ENCODE measurements around the gene DPP6. TPM values are rescaled to one million over a fixed set of nuclear protein-coding genes. Genes with fewer than 3 reads are reported as not detected.
A peak's percentile ranks its signal among the peaks of the same experiment; 100 is the strongest.

Gene DPP6
- total and polyA plus RNA-seq, 5 donors, result 0.07 to 0.35 (median 0.11) TPM; not detected in 2

GRCh38 chr7:154899862-154900261 is 847.7 kb downstream of the DPP6 start:
- intact Hi-C loops (cut with DNase I), result no loop called here
- Histone ChIP-seq H3K4me1 (ENCODE audit: control insufficient read depth, insufficient read depth, low read length) (no peaks in the 10 kb centered on the region), H3K9me3 (ENCODE audit: control insufficient read depth, low read length) (no peaks in the 10 kb centered on the region), H3K4me3 (ENCODE audit: low read length) (no peak overlapping the region), H3K27me3 (ENCODE audit: control insufficient read depth, insufficient read depth) (no peaks in the 10 kb centered on the region), H3K27ac (ENCODE audit: low read length) (no peak overlapping the region)
- DNase-seq, result no peak
- ATAC-seq, result no peak
- 64% methylated on average over 5 of the region's 5 CpGs for WGBS

DNA sequence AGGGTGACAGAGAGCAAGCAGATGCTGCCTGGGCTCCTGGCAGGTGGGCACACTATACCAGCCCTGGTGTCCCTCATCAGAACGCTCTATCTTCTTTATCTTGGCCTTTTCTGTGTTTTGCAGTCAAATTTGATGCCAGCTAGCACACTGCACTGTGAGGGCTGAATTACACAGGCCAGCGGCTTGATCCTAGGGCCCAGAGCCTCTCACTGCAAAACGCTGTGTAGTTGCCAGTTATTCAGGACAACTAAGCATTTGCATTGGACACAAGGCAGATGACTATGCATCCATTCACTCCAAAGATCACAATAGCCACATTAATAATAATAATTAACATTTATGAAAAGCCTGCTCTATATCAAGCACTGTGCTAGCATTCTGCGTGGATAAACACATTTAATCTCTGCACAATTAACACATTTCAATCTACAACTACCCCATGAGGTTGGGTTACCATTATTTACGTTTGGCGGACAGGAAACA is 850.4 kb downstream of the DPP6 start:
- ATAC-seq (no peak), DNase-seq (no peak)
- Histone ChIP-seq H3K27ac (ENCODE audit: low read length) (no peak overlapping the region), H3K27me3 (ENCODE audit: control insufficient read depth, insufficient read depth) (no peaks in the 10 kb centered on the region), H3K9me3 (ENCODE audit: control insufficient read depth, low read length) (no peaks in the 10 kb centered on the region), H3K4me1 (ENCODE audit: control insufficient read depth, insufficient read depth, low read length) (no peaks in the 10 kb centered on the region), H3K4me3 (ENCODE audit: low read length) (no peak overlapping the region)
- intact Hi-C loops (cut with DNase I), result no loop called here
- 70% methylated on average over 6 of the region's 6 CpGs for WGBS

DNA sequence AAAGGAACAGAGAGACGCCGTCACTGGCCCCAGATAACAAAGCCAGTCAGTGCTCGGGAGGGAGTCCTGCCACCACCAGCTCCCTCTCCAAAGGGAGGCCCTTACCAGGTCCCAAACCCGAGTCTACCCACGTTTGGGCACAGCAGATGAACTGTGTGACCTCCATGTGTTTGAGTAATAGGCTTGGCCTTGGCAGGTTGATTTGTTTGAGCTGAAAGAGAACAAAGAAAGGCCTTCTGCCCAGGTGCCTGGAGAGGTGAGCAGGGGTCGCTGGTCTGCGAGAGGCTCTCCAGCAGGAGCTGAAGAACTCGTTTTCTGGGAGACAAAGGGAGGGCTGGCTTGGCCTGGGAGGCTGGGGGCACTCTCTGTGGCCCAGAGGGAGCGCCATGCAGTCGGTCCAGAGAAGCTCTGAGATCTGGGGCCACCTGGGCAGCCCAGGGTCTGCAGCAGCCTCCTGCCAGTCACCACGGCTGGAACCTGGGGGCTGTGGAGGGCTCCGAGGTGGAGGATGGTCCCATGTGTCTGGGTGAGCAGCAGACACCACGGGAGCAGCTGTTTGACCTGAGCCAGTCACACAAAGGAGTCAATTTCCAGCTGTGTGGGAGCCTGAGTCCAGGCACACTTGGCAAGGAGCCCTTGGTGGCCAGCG is 851.0 kb downstream of the DPP6 start:
- 50% methylated on average over 14 of the region's 14 CpGs for WGBS
- no peak overlapping the region for H3K27ac ChIP-seq (ENCODE audit: low read length)
- no peak overlapping the region for H3K4me3 ChIP-seq (ENCODE audit: low read length)
- no peaks in the 10 kb centered on the region for H3K9me3 ChIP-seq (ENCODE audit: control insufficient read depth, low read length)
- ATAC-seq (no peak), DNase-seq (no peak)
- H3K27me3 ChIP-seq (ENCODE audit: control insufficient read depth, insufficient read depth), result no peaks in the 10 kb centered on the region
- intact Hi-C loops (cut with DNase I), result no loop called here
- no peaks in the 10 kb centered on the region for H3K4me1 ChIP-seq (ENCODE audit: control insufficient read depth, insufficient read depth, low read length)

- no peak overlapping the region for H3K4me3 ChIP-seq (ENCODE audit: low read length)
- no peaks in the 10 kb centered on the region for H3K27me3 ChIP-seq (ENCODE audit: control insufficient read depth, insufficient read depth)
- H3K9me3 ChIP-seq (ENCODE audit: control insufficient read depth, low read length), result no peaks in the 10 kb centered on the region
- 82% methylated on average over 8 of the region's 8 CpGs for WGBS
- ATAC-seq (no peak), DNase-seq (no peak)
- H3K4me1 ChIP-seq (ENCODE audit: control insufficient read depth, insufficient read depth, low read length), result no peaks in the 10 kb centered on the region
- H3K27ac ChIP-seq (ENCODE audit: low read length), result no peak overlapping the region
- intact Hi-C loops (cut with DNase I), result no loop called here
These were observed 852.9 kb downstream of the DPP6 start for GRCh38 chr7:154905146-154905545.

- H3K4me1 ChIP-seq (ENCODE audit: control insufficient read depth, insufficient read depth, low read length), result no peaks in the 10 kb centered on the region
- H3K9me3 ChIP-seq (ENCODE audit: control insufficient read depth, low read length), result no peaks in the 10 kb centered on the region
- intact Hi-C loops (cut with DNase I), result no loop called here
- H3K27me3 ChIP-seq (ENCODE audit: control insufficient read depth, insufficient read depth), result no peaks in the 10 kb centered on the region
- H3K4me3 ChIP-seq (ENCODE audit: low read length), result no peak overlapping the region
- ATAC-seq, result no peak
- 86% methylated on average over 8 of the region's 8 CpGs for WGBS
- H3K27ac ChIP-seq (ENCODE audit: low read length), result no peak overlapping the region
- DNase-seq, result no peak
These were observed 853.4 kb downstream of the DPP6 start for GRCh38 chr7:154905615-154906014.

DNA sequence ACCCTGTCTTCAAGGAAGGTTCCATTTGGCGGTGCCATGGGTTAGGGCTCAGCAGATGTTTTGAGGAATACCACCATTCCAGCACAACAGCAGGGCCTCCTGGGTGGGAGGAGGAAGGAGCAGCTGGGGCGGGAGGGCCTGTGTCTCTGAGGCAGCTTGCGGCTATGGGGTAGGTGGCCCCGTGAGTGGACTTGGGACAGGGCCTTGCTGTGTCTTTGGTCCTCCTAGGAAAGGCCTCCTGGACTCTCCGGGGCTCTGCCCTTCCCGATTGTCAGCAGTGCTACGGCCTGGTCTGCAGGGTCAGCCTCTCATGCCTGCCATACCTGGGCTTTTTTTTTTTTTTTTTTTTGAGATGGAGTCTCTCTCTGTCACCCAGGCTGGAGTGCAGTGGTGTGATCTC is 854.0 kb downstream of the DPP6 start:
- no peak overlapping the region for H3K27ac ChIP-seq (ENCODE audit: low read length)
- intact Hi-C loops (cut with DNase I), result no loop called here
- H3K27me3 ChIP-seq (ENCODE audit: control insufficient read depth, insufficient read depth), result no peaks in the 10 kb centered on the region
- ATAC-seq, result no peak
- 95% methylated on average over 7 of the region's 7 CpGs for WGBS
- no peaks in the 10 kb centered on the region for H3K9me3 ChIP-seq (ENCODE audit: control insufficient read depth, low read length)
- H3K4me3 ChIP-seq (ENCODE audit: low read length), result no peak overlapping the region
- no peaks in the 10 kb centered on the region for H3K4me1 ChIP-seq (ENCODE audit: control insufficient read depth, insufficient read depth, low read length)
- DNase-seq, result no peak

DNA sequence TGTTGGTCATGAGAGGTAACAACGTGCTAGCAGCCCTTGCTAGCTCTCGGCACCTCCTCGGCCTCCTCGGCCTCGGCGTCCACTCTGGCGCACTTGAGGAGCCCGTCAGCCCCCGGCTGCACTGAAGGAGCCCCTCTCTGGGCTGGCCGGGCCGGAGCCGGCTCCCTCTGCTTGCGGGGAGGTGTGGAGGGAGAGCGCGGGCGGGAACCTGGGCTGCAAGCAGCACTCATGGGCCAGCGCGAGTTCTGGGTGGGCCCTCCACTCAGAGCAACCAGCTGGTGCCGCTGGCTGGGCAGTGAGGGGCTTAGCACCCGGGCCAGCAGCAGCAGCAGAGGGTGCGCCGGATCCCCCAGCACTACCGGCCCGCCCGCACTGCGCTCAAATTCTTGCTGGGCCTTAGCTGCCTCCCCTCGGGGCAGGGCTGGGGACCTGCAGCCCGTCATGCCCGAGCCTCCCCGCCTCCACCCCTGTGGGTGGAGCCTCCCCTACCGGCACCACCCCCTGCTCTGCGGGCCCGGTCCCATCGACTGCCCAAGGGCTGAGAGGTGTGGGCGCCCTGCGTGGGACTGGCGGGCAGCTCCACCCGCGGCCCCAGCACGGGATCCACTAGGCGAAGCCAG is 854.6 kb downstream of the DPP6 start:
- intact Hi-C loops (cut with DNase I), result no loop called here
- Histone ChIP-seq H3K27ac (ENCODE audit: low read length) (no peak overlapping the region), H3K9me3 (ENCODE audit: control insufficient read depth, low read length) (no peaks in the 10 kb centered on the region), H3K4me3 (ENCODE audit: low read length) (no peak overlapping the region), H3K4me1 (ENCODE audit: control insufficient read depth, insufficient read depth, low read length) (no peaks in the 10 kb centered on the region), H3K27me3 (ENCODE audit: control insufficient read depth, insufficient read depth) (no peaks in the 10 kb centered on the region)
- ATAC-seq (no peak), DNase-seq (peak in 1 of 3 donors; percentile 37)
- WGBS, result 96% methylated on average over 41 of the region's 41 CpGs

DNA sequence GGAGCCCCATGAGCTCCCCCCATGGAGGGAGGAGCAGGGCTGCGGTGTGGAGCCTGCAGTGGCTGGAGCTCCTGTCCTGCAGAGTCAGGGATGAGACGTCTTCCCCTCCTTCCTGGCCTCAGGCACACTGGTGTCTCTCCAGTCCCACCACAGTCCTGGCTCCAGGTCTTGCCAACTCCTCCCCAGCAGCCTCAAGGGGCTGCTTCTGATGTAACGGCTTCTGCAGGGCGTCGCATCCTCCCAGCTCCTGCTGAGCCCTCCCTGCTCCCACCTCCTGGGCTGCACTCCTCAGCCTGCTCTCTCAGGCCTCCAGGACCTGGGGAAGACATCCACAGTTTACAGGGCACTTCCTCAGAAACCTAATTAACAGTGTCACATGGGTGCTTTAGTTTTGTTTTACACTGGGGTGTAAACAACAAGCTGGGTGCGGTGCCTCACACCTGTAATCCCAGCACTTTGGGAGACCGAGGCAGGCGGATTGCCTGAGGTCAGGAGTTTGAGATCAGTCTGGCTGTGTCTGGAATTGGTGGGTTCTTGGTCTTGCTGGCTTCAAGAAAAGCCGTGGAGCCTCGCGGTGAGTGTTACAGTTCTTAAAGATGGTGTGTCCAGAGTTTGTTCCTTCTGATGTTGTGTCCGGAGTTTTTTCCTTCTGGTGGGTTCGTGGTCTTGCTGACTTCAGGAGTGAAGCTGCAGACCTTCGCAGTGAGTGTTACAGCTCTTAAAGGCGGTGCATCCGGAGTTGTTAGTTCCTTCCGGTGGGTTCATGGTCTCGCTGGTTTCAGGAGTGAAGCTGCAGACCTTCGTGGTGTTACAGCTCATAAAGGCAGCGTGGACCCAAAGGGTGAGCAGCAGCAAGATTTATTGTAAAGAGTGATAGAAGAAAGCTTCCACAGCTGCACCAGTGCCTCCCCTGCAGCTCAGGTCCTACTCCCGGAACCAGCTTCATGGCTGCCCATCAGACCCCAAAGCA is 855.7 kb downstream of the DPP6 start:
- H3K9me3 ChIP-seq (ENCODE audit: control insufficient read depth, low read length), result no peaks in the 10 kb centered on the region
- H3K4me1 ChIP-seq (ENCODE audit: control insufficient read depth, insufficient read depth, low read length), result no peaks in the 10 kb centered on the region
- 76% methylated on average over 21 of the region's 21 CpGs for WGBS
- ATAC-seq, result no peak
- no peaks in the 10 kb centered on the region for H3K27me3 ChIP-seq (ENCODE audit: control insufficient read depth, insufficient read depth)
- no peak overlapping the region for H3K27ac ChIP-seq (ENCODE audit: low read length)
- intact Hi-C loops (cut with DNase I), result no loop called here
- no peak overlapping the region for H3K4me3 ChIP-seq (ENCODE audit: low read length)
- DNase-seq, result no peak

GRCh38 chr7:154909241-154910105 is 857.3 kb downstream of the DPP6 start:
- Histone ChIP-seq H3K27ac (ENCODE audit: low read length) (no peak overlapping the region), H3K4me3 (ENCODE audit: low read length) (no peak overlapping the region), H3K4me1 (ENCODE audit: control insufficient read depth, insufficient read depth, low read length) (no peaks in the 10 kb centered on the region), H3K27me3 (ENCODE audit: control insufficient read depth, insufficient read depth) (no peaks in the 10 kb centered on the region), H3K9me3 (ENCODE audit: control insufficient read depth, low read length) (no peaks in the 10 kb centered on the region)
- DNase-seq (no peak), ATAC-seq (no peak)
- 80% methylated on average over 26 of the region's 26 CpGs for WGBS
- intact Hi-C loops (cut with DNase I), result loop anchor here in 1 of 4 donors (10.0 kb wide), 1 partner anchor 445 kb away; no protein-coding TSS in a partner anchor

- 73% methylated on average over 4 of the region's 4 CpGs for WGBS
- intact Hi-C loops (cut with DNase I), result loop anchor here in 1 of 4 donors (10.0 kb wide), 1 partner anchor 445 kb away; no protein-coding TSS in a partner anchor
- DNase-seq, result no peak
- Histone ChIP-seq H3K27me3 (ENCODE audit: control insufficient read depth, insufficient read depth) (no peaks in the 10 kb centered on the region), H3K27ac (ENCODE audit: low read length) (no peak overlapping the region), H3K4me3 (ENCODE audit: low read length) (no peak overlapping the region), H3K9me3 (ENCODE audit: control insufficient read depth, low read length) (no peaks in the 10 kb centered on the region), H3K4me1 (ENCODE audit: control insufficient read depth, insufficient read depth, low read length) (no peaks in the 10 kb centered on the region)
- ATAC-seq, result no peak
These were observed 857.9 kb downstream of the DPP6 start for GRCh38 chr7:154910125-154910524.
